Heart right ventricle (tissue), 16 donors: ENCODE measurements around the gene INPP5A. TPM values are rescaled to one million over a fixed set of nuclear protein-coding genes. Genes with fewer than 3 reads are reported as not detected.
A peak's percentile ranks its signal among the peaks of the same experiment; 100 is the strongest.

ENCODE experiments used
- ATAC-seq, 8 donors: fragments of 200-7000 bp; cut with Tn5 transposase; one replicate each; pipeline ENCODE4 v1.9.1; 2020; ENCODE audit warnings: mild to moderate bottlenecking in 8 of 8, moderate library complexity in 8 of 8, moderate number of reproducible peaks in 1 of 8
- DNase-seq, 2 donors: peaks; one replicate each; pipeline ENCODE4 v3.0.0-alpha.2; 2020
- H3K27ac ChIP-seq, 10 donors: fragments of 200-600 bp; sonication (generic) in 2 of 10; one replicate each; pipeline versions ENCODE4 v1.5.0 to v1.8.0; 2020 to 2022; ENCODE audit warnings: mild to moderate bottlenecking in 3 of 10
- H3K27me3 ChIP-seq, 7 donors: fragments of 200-600 bp; one replicate each; pipeline ENCODE4 v1.8.0; 2021 to 2022; ENCODE audit warnings: mild to moderate bottlenecking in 2 of 7
- H3K36me3 ChIP-seq, 9 donors: fragments of 200-600 bp; sonication (generic) in 1 of 9; one replicate each; pipeline versions ENCODE4 v1.5.0 to v1.8.0; 2020 to 2022; ENCODE audit warnings: mild to moderate bottlenecking in 2 of 9
- H3K4me1 ChIP-seq, 9 donors: fragments of 200-600 bp; sonication (generic) in 1 of 9; one replicate each; pipeline versions ENCODE4 v1.5.0 to v1.8.0; 2020 to 2022; ENCODE audit warnings: mild to moderate bottlenecking in 4 of 9
- H3K4me3 ChIP-seq, 10 donors: fragments of 200-600 bp; sonication (generic) in 2 of 10; one replicate each; pipeline versions ENCODE4 v1.5.0 to v1.8.0; 2020 to 2022; ENCODE audit warnings: mild to moderate bottlenecking in 7 of 10, moderate library complexity in 2 of 10
- H3K9me3 ChIP-seq, 11 donors: fragments of 200-600 bp in 10 of 11; sonication (generic) in 2 of 11; one replicate each; pipeline versions ENCODE4 v1.5.0 to v1.8.0; 2013 to 2022; ENCODE audit warnings: mild to moderate bottlenecking in 2 of 11, control low read depth in 1 of 11, moderate library complexity in 1 of 11
- WGBS, 2 donors: extraction: QIAGEN DNeasy Blood & Tissue Kit; methylation state at CpG; one replicate each; pipeline ENCODE4 v1.1.7; 2013; ENCODE audit warnings: inconsistent platforms in 1 of 2; 5-methylcytosine and 5-hydroxymethylcytosine counted together
- intact Hi-C, 10 donors: fragments of 100-400 bp; cut with DNase I; formaldehyde crosslinking; loops; one replicate each; pipeline versions ENCODE4 v1.11.1 to v1.14.2; 2022
- polyA plus RNA-seq, 2 donors: library from polyadenylated mRNA; stranded (reverse); fragments of 200-250 nt; gene quantifications; one replicate each; pipeline ENCODE4 v1.2.3, GENCODE V29; 2013
- total RNA-seq, 10 donors: library from RNA; stranded (reverse); fragmentation: NEBNext Ultra II Directional in 3 of 10; extraction: Animal tissue kit (Norgen Biotek cat#: 25700) in 3 of 10; gene quantifications; one replicate each; pipeline versions ENCODE4 v1.2.1 to v1.2.4, GENCODE V29; 2021 to 2023
- TF ChIP-seq, protein P1 (sequence below), 9 donors: fragments of 200-600 bp; sonication (generic) in 2 of 9; IDR thresholded peaks; one replicate each; pipeline versions ENCODE4 v1.5.0 to v1.8.0; 2021 to 2022; ENCODE audit warnings: antibody characterized with exemption in 9 of 9, mild to moderate bottlenecking in 5 of 9, moderate library complexity in 1 of 9
- donor health status: Arrhythmogenic right ventricular cardiomyopathy.
- donor health status: ischemic (EF 13 %, LVEDD 7.1; RV severe dilation, severe dysfunction).
- donor health status: healthy with polysubstance abuse.
- donor health status: DM: no; HTN: yes; CAD: no.
- donor health status: DM: no; HTN: no; CAD: no.
- donor health status: ischemic (EF 25% LVEDD 6.9; RV normal size, moderate dysfunction).
- donor health status: ischemic (EF 25% LVEDD 5.7; RV mildly dilated, moderate dysfunction).
- donor health status: healthy.
- donor health status: DM: yes; HTN: yes; CAD: no.
- donor health status: Ischemic cardiomyopathy.
- donor health status: ischemic (EF 35%, LVEDD 5.7; RV mildly dilated, moderate dysfunction).
- donor health status: nonischemic (EF 11% LVEDD 7.7; RV severe dilation, severe dysfunction).
- donor health status: DM: yes; HTN: yes; CAD: no.
- donor health status: PGD.
- donor health status: ischemic (EF 29% LVEDD 5.4; RV normal size, mild dysfunction).
- donor health status: nonischemic (EF 23%, LVEDD 6.1; RV moderate dilation, normal function).

Gene INPP5A
- total and polyA plus RNA-seq, 12 donors, result 30.4 to 122 (median 106) TPM

DNA sequence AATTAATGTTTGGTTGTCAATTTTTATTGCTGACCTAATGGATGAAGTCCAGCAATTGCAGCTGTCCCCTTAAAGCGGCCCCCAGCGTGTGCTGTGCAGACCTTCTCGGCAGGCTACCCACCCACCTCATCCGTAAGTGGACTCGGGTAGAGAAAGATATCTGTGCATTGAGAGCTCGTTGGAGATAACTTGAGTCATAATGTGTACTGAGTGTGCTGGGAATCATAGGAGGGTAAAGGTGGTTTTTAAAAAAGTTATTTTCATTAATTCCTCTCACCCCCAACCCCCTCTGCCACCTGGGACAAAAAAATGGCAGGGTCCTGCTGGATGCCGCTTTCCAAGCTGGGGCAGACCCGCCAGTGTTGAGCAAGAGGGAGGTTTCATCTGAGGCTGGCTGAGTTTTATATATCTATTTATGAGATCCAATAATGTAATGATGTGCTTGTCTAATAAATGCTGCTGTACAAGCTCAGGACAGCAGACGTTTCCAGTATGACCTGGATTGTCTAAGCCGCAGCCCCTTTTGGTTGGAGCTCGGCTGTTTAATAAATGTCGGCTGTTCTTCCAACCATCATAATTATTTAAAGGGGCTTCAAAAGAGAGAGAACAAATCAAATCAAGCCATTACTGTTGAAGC, 129.2 kb downstream of the INPP5A start:
- intact Hi-C loops, result no loop called here
- no peak for ATAC-seq
- Histone ChIP-seq H3K9me3 (peaks cover 0 to 1% (median 0%) of the 10 kb centered on the region in 11 donors), H3K4me1 (peaks cover 0 to 9% (median 0%) of the 10 kb centered on the region in 9 donors), H3K27ac (no peak overlapping the region), H3K27me3 (no peaks in the 10 kb centered on the region), H3K4me3 (no peak overlapping the region), H3K36me3 (peaks cover 0 to 27% (median 0%) of the 10 kb centered on the region in 9 donors)
- no peak for DNase-seq
- 87% methylated on average over 12 of the region's 12 CpGs for WGBS, 2 donors
- TF ChIP-seq, protein P1, sequence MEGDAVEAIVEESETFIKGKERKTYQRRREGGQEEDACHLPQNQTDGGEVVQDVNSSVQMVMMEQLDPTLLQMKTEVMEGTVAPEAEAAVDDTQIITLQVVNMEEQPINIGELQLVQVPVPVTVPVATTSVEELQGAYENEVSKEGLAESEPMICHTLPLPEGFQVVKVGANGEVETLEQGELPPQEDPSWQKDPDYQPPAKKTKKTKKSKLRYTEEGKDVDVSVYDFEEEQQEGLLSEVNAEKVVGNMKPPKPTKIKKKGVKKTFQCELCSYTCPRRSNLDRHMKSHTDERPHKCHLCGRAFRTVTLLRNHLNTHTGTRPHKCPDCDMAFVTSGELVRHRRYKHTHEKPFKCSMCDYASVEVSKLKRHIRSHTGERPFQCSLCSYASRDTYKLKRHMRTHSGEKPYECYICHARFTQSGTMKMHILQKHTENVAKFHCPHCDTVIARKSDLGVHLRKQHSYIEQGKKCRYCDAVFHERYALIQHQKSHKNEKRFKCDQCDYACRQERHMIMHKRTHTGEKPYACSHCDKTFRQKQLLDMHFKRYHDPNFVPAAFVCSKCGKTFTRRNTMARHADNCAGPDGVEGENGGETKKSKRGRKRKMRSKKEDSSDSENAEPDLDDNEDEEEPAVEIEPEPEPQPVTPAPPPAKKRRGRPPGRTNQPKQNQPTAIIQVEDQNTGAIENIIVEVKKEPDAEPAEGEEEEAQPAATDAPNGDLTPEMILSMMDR (IDR thresholded peaks at IDR 0.05), result no peak

GRCh38 chr10:132667342-132668047, 129.9 kb downstream of the INPP5A start:
- intact Hi-C loops, result no loop called here
- TF ChIP-seq, protein P1 (IDR thresholded peaks at IDR 0.05), result no peak
- WGBS, 2 donors, result 88 to 90% methylated on average over 20 of the region's 20 CpGs
- Histone ChIP-seq H3K27me3 (no peaks in the 10 kb centered on the region), H3K4me1 (peaks cover 0 to 9% (median 0%) of the 10 kb centered on the region in 9 donors), H3K9me3 (no peaks in the 10 kb centered on the region), H3K27ac (no peak overlapping the region), H3K4me3 (no peak overlapping the region), H3K36me3 (peaks cover 0 to 20% (median 0%) of the 10 kb centered on the region in 9 donors)
- DNase-seq (no peak), ATAC-seq (no peak)

GRCh38 chr10:132668048-132668394, 130.4 kb downstream of the INPP5A start:
- peaks cover 0 to 15% (median 0%) of the 10 kb centered on the region in 9 donors for H3K36me3 ChIP-seq
- H3K27me3 ChIP-seq, result no peaks in the 10 kb centered on the region
- DNase-seq (no peak), ATAC-seq (no peak)
- intact Hi-C loops, result no loop called here
- peaks cover 0 to 9% (median 0%) of the 10 kb centered on the region in 9 donors for H3K4me1 ChIP-seq
- WGBS, 2 donors, result 92 to 96% methylated on average over 5 of the region's 5 CpGs
- TF ChIP-seq, protein P1 (IDR thresholded peaks at IDR 0.05), result no peak
- H3K4me3 ChIP-seq, result no peak overlapping the region
- H3K9me3 ChIP-seq, result no peaks in the 10 kb centered on the region
- H3K27ac ChIP-seq, result no peak overlapping the region

GRCh38 chr10:132669208-132669861, 131.7 kb downstream of the INPP5A start:
- Histone ChIP-seq H3K36me3 (peaks cover 0 to 6% (median 0%) of the 10 kb centered on the region in 9 donors), H3K4me3 (no peak overlapping the region), H3K9me3 (no peaks in the 10 kb centered on the region), H3K27ac (no peak overlapping the region), H3K4me1 (peaks cover 0 to 9% (median 0%) of the 10 kb centered on the region in 9 donors), H3K27me3 (no peaks in the 10 kb centered on the region)
- 86 to 87% methylated on average over 23 of the region's 23 CpGs for WGBS, 2 donors
- peak in 1 of 8 donors; percentile 7 for ATAC-seq
- TF ChIP-seq, protein P1 (IDR thresholded peaks at IDR 0.05), result no peak
- intact Hi-C loops, result no loop called here
- DNase-seq, result no peak
